ENCODE measurements around the gene TTLL9. TPM values are rescaled to one million over a fixed set of nuclear protein-coding genes. Genes with fewer than 3 reads are reported as not detected.

TTLL9 gene
- total RNA-seq, 2 experiments from 2014 or later = not detected

DNA sequence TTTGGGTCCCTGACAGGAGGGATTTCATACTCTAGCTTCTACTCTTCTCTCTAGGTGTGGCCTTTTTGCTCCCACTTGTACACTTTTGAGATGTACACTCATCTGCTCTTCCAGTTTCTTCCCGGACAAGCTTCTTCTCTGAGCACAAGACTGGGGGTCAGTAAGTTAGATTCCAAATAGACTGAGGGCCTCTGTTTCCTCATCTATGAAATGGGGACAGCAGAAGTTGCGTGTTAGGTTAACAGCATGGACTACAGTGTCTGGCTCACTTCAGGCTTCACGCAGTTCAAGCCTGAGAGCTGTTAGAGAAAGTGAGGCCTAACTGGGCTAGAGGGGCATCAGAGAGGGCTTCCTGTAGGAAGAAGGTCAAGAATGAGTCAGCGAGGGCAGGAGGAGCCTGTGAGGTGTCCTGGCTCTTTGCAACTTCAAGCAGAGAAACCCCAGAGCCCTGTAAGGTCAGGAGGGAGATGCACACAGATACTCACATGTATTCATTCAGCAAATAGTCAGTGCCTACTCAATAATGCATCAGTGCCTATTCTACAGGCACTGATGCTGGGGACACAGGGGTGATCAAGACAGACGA lies 118.1 kb downstream of the TTLL9 start:
- Mint-ChIP-seq H3K36me3 (ENCODE audit: low read depth) (no peaks in the 10 kb centered on the region), H3K4me1 (ENCODE audit: low read depth) (peaks cover 5% of the 10 kb centered on the region), H3K27ac (no peak overlapping the region), H3K9me3 (no peaks in the 10 kb centered on the region), H3K4me3 (no peak overlapping the region), H3K27me3 (peaks cover 6% of the 10 kb centered on the region)
- intact Hi-C loops (cut with micrococcal nuclease) = no loop called here
- TF ChIP-seq, protein P1, sequence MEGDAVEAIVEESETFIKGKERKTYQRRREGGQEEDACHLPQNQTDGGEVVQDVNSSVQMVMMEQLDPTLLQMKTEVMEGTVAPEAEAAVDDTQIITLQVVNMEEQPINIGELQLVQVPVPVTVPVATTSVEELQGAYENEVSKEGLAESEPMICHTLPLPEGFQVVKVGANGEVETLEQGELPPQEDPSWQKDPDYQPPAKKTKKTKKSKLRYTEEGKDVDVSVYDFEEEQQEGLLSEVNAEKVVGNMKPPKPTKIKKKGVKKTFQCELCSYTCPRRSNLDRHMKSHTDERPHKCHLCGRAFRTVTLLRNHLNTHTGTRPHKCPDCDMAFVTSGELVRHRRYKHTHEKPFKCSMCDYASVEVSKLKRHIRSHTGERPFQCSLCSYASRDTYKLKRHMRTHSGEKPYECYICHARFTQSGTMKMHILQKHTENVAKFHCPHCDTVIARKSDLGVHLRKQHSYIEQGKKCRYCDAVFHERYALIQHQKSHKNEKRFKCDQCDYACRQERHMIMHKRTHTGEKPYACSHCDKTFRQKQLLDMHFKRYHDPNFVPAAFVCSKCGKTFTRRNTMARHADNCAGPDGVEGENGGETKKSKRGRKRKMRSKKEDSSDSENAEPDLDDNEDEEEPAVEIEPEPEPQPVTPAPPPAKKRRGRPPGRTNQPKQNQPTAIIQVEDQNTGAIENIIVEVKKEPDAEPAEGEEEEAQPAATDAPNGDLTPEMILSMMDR (IDR thresholded peaks at IDR 0.05) = no peak
- ChIA-PET CTCF (no interaction called here), POLR2A (no interaction called here)
- DNase-seq (peak; percentile 41), ATAC-seq (peak; percentile 86)

DNA sequence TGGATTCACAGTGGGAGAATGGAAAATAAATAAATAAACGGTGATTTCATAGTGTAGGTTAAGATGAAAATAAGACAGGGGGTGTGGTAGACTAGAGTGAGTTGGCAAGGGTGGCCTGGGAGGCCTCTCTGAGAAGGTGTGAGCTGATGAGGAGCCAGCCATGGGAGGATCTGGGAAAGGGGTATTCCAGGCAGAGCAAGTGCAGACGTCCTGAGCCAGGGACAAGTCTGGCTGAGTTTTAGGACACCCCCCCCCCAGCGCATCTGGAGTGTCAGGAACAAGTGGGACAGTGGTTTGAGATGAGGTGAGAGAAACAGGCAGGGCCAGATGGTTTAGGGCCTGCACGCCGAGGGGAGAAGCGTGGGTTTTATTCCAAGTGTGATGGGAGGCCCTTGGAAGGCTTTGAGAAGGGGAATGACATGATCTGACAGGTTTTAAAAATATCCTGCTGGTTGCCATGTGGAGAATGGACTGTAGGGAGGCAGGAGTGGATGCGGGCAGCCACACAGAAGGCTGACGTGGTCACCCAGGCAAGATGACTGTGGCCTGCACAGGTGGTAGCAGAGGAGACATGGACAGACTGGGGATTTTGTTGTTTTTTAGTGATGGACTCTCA lies 118.7 kb downstream of the TTLL9 start:
- H3K9me3 Mint-ChIP-seq = no peaks in the 10 kb centered on the region

DNA sequence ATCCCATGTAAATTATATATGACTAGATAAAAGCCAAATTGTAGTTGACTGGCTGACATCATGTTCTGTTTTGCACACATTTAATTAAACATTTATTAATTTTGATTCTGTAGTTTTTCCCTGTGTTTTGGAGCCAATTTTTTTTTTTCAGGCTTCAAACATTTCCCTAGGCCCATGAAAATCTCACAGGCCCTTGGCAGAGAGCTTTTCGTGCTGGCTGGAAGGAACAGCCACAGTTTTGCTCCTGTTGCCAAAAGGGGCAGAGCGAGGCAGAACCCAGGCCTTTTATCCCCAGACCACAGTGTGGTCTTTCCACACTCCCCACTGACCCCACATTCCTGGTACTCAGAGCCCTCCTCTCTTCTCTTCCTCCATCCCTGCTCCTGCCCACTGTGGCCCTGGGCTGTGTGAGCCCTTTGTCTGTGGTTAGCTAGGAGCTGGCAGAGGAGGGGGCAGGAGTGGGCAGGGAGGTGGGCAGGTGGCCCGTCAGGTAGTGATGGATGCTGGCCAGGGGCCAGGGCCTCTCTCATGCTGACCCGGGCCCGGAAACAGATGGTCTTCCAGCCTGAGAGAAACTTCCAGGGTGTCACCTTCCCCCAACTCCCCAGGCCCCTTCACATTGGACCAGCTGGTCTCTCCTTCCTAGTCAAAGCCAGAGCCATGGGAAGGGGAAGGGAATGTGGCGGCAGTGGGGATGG lies 120.4 kb downstream of the TTLL9 start:
- CTCF ChIA-PET = interaction anchor here (1.1 to 1.2 kb wide), 2 partner anchors 39 to 138 kb away, joined by 3 read pairs; partner anchors contain the start of gene PDRG1
- H3K36me3 Mint-ChIP-seq (ENCODE audit: low read depth) = no peaks in the 10 kb centered on the region
- H3K27ac Mint-ChIP-seq = no peak overlapping the region
- H3K27me3 Mint-ChIP-seq = peaks cover 18% of the 10 kb centered on the region
- no peak for ATAC-seq
- peaks cover 5% of the 10 kb centered on the region for H3K4me1 Mint-ChIP-seq (ENCODE audit: low read depth)
- POLR2A ChIA-PET = interaction anchor here (0.7 kb wide), 1 partner anchor 14 kb away, joined by 3 read pairs; no protein-coding TSS in a partner anchor
- TF ChIP-seq, protein P1 (IDR thresholded peaks at IDR 0.05) = no peak
- no peak for DNase-seq
- intact Hi-C loops (cut with micrococcal nuclease) = no loop called here
- H3K9me3 Mint-ChIP-seq = no peaks in the 10 kb centered on the region
- H3K4me3 Mint-ChIP-seq = no peak overlapping the region

More for the DNA sequence above, 118.7 kb downstream of the TTLL9 start:
- TF ChIP-seq, protein P1 (IDR thresholded peaks at IDR 0.05) = no peak
- ChIA-PET CTCF (no interaction called here), POLR2A (no interaction called here)
- peaks cover 12% of the 10 kb centered on the region for H3K27me3 Mint-ChIP-seq
- no peak for DNase-seq
- ATAC-seq = no peak
- no peak overlapping the region for H3K4me3 Mint-ChIP-seq
- no peaks in the 10 kb centered on the region for H3K36me3 Mint-ChIP-seq (ENCODE audit: low read depth)
- intact Hi-C loops (cut with micrococcal nuclease) = no loop called here
- no peak overlapping the region for H3K27ac Mint-ChIP-seq
- peaks cover 5% of the 10 kb centered on the region for H3K4me1 Mint-ChIP-seq (ENCODE audit: low read depth)

DNA sequence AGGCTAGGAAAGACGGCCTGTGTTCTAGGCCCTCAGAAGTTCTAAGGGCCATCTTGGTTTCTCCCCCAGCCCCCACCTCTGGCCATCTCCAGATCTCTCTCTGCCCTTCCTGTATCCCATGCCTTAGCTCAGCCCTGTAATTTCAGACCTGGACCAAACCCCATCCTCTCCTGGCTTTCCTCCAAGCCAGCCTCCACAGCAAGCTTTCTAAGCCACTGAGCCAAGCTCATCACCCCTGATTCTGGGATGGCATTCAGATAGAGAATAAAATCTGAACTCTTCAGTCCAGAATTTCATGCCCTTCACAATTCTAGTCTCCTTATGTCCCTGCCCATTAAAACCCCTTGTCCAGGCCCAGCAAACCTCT lies 120.9 kb downstream of the TTLL9 start:
- no peak for DNase-seq
- H3K27ac Mint-ChIP-seq = no peak overlapping the region
- H3K4me1 Mint-ChIP-seq (ENCODE audit: low read depth) = peaks cover 5% of the 10 kb centered on the region
- no peak overlapping the region for H3K4me3 Mint-ChIP-seq
- ChIA-PET CTCF (interaction anchor here (1.2 kb wide), 1 partner anchor 139 kb away, joined by 3 read pairs; no protein-coding TSS in a partner anchor), POLR2A (no interaction called here)
- H3K36me3 Mint-ChIP-seq (ENCODE audit: low read depth) = no peaks in the 10 kb centered on the region
- peaks cover 22% of the 10 kb centered on the region for H3K27me3 Mint-ChIP-seq
- TF ChIP-seq, protein P1 (IDR thresholded peaks at IDR 0.05) = no peak
- intact Hi-C loops (cut with micrococcal nuclease) = no loop called here
- ATAC-seq = no peak
- no peaks in the 10 kb centered on the region for H3K9me3 Mint-ChIP-seq

DNA sequence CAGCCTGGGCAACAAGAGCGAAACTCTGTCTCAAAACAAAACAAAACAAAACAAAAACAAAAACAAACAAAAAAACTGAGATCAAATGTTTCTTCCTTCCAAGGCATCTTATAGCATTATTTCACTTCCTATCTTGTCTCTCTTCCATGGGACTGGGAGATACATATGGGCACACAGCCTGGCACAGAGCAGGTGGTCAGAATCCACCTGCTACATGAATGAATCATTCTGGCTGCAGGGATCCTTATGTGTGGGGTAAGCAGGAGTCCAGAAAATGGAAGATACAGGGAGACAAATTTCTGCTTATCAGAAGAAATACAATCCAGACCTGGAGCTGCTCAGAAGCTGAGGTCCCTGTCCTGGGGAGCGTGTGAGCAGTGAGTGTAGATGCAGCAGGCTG lies 121.7 kb downstream of the TTLL9 start:
- intact Hi-C loops (cut with micrococcal nuclease) = no loop called here
- DNase-seq (no peak), ATAC-seq (no peak)
- no peaks in the 10 kb centered on the region for H3K36me3 Mint-ChIP-seq (ENCODE audit: low read depth)
- ChIA-PET CTCF (no interaction called here), POLR2A (no interaction called here)
- peaks cover 5% of the 10 kb centered on the region for H3K4me1 Mint-ChIP-seq (ENCODE audit: low read depth)
- H3K9me3 Mint-ChIP-seq = no peaks in the 10 kb centered on the region
- no peak overlapping the region for H3K4me3 Mint-ChIP-seq
- peaks cover 28% of the 10 kb centered on the region for H3K27me3 Mint-ChIP-seq
- H3K27ac Mint-ChIP-seq = no peak overlapping the region
- TF ChIP-seq, protein P1 (IDR thresholded peaks at IDR 0.05) = no peak
